CD4-positive, alpha-beta T cell treated with Interleukin-4 for 4 hours (primary cell): Measurements from ENCODE around the gene DEPDC4.
"Not testable (repeated sequence)": the region's sequence is repeated elsewhere in the genome, so short reads cannot be mapped to it uniquely, and the experiment has no call there.

ENCODE experiments used
- DNase-seq: peaks from one replicate; pipeline ENCODE4 v3.0.0-alpha.2; 2020

DEPDC4 gene

DNA sequence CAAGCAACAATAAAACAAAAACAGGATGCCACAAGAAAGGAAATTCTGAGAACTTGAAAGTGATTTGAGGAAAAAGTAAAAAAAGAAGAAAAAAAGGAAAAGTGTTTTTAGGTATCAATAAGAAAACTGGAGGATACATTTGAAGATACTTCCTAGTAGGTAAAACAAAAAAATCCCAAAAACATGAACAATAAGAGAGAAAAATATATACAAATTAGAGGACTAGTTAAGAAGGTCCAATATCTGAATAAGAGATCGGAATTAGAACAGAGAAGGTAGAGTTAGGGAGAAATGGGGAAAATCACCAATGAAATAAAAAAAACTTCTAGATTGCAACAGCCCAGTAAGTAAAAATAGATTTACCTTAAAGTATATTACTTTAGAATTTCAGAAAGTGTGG, 8.8 kb downstream of the DEPDC4 start:
- DNase-seq, result no peak

DNA sequence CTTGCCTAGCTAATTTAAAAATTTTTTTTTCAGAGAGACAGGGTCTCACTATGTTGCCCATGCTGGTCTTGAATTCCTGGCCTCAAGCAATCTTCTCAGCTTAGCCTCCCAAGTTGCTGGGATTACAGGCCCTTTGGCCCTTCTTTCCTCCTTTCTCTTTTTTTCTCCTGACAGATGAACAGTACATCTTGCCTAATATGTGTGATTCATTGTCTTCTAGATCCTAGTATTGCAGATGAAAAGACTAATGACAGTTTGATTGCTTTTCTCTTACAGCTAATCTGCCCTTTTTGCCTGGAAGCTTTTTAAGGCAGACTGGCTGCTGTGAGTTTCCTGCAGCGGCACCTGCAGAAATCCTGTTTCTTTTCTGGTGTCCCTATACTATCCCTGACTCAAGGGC, 12.0 kb downstream of the DEPDC4 start:
- DNase-seq, result no peak

GRCh38 chr12:100253437-100253836, 13.4 kb downstream of the DEPDC4 start:
- DNase-seq, result no peak

GRCh38 chr12:100251917-100252316, 15.0 kb downstream of the DEPDC4 start:
- DNase-seq, result no peak

DNA sequence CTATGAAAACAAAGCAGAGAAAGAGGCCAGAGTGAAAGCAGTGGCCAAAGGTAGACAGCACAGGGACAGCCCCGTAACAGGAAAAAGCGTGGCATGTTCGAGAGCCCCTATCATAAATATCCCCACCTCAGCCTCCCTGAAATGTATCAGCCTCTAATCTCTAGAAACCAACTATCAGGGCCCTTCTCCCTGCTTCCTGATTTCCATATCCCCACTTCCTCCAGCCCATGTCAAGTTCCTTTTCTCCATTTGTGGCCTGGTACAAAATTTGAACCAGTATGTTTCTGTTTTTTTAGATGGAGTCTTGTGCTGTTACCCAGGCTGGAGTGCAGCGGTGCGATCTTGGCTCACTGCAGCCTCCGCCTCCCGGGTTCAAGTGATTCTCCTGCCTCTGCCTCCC, 16.9 kb downstream of the DEPDC4 start:
- no peak for DNase-seq

GRCh38 chr12:100248886-100249285, 18.0 kb downstream of the DEPDC4 start:
- no peak for DNase-seq

- DNase-seq, result no peak
These were observed 19.1 kb downstream of the DEPDC4 start for GRCh38 chr12:100247765-100248164.

DNA sequence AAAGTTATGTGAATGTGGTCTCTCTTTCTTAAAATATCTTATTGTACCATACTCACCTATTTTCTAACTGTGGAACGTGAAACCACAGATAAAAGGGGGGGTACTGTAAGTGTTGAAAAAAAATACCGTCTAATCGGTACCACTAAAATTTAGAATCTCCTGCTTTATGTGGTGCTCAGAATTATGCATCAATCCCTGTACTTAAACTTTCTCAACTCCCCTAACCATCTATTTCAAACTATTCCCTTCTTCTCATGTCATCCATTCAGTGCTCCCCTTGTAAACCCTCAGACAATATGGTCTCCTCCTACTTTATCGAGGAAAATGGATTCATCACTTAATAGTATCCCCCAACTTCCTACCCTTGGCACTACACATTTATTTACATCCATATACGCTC, 23.7 kb downstream of the DEPDC4 start:
- DNase-seq, result no peak

DNA sequence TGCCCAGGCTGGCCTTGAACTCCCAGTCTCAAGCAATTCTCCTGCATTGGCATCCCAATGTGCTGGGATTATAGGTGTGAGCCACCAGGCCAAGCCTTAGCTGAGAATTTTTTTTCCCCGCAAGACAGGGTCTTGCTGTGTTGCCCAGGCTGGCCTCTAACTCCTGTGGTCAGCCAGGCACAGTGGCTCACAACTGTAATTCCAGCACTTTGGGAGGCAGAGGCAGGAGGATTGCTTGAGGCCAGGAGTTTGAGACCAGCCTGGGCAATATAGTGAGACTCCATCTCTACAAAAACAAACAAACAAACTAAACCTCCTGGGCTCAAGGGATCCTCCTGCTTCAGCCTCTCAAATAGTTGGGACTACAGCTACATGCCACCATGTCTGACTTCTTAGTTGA, 27.3 kb downstream of the DEPDC4 start:
- DNase-seq, result no peak

DNA sequence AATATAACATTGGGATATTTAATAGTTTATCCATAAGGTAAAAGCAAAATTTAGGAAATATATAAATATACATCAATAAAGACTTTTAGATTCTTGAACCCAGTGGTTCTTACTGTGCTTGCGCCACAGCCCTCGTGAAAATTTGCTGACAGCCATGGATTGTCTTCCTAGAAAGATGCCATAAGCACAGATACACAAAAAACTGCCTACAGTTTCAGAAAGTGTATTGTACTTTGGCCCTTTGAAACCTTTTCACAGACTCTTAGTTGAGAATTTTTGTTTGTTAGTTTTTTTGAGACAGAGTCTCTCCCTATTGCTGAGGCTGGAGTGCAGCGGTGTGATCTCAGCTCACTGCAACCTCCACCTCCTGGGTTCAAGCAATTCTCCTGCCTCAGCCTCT, 28.1 kb downstream of the DEPDC4 start:
- DNase-seq, result no peak

DNA sequence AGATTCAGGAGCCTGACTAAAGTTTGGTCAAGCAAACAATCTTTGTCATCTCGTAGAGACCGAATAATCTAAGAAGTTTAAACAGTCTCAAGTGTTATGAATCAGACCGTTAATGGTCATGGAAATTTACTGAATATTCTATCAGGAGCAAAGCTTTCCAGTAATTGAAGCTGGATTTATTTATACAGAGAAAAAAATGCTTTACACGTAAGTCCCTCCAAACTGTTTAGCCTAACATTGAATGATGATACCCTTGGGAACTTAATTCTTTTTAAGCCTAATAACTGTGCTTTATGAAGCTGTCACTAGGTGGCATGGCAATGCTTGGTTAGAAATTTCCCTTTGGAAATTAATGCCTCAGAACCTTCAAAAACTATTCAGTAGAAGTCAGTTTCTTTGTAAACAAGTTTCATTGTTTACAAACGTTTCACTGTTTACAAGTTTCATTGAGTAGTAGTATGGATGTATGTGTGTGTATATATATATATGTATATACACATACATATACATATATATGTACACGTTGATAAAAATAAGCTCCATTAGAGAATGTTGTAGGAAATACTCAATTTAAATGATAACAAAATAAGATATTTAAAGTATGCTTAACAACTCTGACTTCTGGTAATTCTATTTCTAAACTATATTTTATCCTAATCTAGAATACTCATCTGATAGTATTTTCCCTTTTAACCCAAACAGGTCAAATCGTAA, 32.1 kb downstream of the DEPDC4 start:
- DNase-seq, result peak; percentile 10

DNA sequence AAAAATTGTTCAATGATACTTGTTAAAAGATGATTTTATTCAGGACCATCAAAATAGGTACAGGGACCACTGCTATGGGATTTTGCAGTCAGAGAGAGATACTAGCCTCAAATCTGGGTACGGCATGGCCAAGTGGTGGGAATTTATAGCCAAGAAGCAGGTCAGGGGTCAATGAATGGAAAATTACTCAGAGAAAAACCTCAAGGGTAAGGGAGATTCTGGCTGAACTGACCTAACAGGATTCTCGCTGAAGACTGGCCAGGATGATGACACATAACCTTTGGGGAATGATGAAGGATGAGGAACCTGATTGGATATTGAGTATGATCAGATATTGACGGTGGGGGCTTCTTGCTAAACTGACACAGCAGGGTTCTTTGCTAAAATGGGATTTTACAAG, 32.7 kb downstream of the DEPDC4 start:
- DNase-seq, result no peak

GRCh38 chr12:100231873-100232272, 35.0 kb downstream of the DEPDC4 start:
- DNase-seq, result not testable (repeated sequence)

- no peak for DNase-seq
These were observed 37.0 kb downstream of the DEPDC4 start for GRCh38 chr12:100229876-100230275.

GRCh38 chr12:100229036-100229635, 37.7 kb downstream of the DEPDC4 start:
- no peak for DNase-seq

GRCh38 chr12:100225491-100225890, 41.4 kb downstream of the DEPDC4 start:
- DNase-seq, result no peak

DNA sequence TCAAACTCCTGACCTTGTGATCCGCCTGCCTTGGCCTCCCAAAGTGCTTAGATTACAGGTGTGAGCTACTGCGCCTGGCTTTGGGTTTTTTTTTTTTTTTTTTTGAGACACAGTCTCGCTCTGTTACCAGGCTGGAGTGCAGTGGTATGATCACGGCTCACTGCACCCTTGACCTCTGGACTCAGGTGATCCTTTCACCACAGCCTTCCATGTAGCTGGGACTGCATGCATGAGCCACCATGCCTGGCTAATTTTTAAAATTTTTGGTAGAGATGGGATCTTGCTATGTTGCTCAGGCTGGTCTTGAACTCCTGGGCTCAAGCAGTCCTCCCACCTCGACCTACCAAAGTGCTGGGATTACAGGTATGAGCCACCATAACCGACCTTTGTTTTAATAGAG, 44.7 kb downstream of the DEPDC4 start:
- not testable (repeated sequence) for DNase-seq

DNA sequence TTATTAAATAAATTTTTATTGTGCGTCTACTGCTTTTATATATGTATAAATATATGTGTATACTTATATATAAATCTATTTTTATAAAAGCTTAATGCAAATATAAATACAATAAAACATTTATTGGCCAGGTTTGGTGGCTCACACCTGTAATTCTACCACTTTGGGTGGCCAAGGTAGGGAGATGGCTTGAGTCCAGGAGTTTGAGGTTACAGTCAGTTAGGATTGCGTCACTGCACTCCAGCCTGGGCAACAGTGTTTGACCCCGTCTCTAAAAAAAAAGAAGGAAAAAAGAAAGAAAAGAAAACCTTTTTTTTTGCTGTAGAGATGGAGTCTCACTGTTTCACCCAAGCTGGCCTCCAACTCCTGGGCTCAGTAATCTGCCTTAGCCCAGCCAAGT, 45.4 kb downstream of the DEPDC4 start:
- no peak for DNase-seq

DNA sequence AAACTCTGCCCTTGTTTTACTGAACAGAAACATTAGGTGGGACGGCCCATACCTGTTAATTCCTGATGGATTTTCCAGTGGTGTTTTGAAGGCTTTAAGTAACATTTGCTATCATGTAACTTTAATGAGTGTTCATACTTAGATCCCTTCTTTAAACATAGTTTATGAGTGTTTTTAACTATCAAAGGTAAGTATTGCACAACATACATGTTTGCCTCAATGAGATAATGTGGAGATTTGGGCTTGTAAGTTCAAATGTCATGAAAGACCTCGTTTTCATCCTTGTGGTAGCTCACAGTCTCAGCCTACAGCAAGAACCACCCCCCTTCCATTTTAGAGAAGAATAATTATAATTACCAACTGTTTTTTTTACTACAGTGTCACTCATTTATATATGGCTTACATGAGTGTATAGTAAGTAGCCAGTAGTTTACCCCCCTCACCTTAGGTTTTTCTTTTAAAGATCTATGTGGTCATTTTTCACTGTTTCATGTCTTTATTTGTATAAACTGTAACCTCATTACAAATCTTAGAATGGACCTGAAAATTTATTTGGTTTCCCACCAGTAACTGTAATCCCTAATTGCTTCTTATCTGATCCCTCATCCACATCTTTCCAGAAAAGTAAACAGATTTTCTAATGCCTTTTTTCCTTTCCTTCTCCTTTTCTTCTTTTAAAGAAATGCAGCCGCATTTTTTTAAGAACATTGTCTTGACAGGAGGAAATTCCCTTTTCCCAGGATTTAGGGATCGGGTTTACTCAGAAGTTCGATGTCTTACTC, 47.4 kb downstream of the DEPDC4 start:
- no peak for DNase-seq

- DNase-seq, result no peak
These were observed 50.5 kb downstream of the DEPDC4 start for GRCh38 chr12:100216337-100216736.

DNA sequence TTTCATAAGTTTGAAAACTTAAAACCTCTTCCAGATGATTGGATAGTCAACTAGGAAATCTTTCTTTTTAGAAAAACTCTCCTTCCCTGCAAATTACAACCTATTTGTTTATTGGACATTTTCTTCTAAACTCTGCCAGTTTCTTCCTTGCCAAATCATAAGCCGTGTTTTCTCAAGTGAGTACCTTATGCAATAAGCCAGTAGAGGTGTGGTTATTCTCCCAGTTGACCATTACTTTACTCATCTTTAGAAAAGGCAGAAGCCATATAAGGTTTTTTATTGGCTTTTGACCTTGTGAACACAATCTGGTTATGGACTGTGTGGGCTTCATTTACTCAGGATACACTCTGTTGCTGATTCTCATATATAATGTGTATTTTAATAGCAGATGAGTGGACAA, 51.7 kb downstream of the DEPDC4 start:
- no peak for DNase-seq

DNA sequence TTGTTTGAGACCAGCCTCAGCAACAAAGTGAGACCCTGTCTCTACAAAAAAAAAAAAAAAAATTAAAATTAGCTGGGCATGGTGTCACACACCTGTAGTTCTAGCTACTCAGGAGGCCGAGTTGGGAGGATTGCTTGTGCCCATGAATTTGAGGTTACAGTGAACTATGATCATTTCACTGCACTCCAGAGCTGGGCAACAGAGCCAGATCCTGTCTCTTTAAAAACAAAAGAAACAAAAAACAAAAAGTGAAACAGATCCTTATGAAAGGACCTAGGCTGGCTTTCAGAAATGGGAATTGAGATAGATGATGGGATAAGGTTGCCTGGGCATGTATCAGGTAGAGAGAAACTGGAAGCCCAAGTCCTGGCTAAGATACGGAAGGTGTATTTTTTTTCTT, 52.4 kb downstream of the DEPDC4 start:
- no peak for DNase-seq

DNA sequence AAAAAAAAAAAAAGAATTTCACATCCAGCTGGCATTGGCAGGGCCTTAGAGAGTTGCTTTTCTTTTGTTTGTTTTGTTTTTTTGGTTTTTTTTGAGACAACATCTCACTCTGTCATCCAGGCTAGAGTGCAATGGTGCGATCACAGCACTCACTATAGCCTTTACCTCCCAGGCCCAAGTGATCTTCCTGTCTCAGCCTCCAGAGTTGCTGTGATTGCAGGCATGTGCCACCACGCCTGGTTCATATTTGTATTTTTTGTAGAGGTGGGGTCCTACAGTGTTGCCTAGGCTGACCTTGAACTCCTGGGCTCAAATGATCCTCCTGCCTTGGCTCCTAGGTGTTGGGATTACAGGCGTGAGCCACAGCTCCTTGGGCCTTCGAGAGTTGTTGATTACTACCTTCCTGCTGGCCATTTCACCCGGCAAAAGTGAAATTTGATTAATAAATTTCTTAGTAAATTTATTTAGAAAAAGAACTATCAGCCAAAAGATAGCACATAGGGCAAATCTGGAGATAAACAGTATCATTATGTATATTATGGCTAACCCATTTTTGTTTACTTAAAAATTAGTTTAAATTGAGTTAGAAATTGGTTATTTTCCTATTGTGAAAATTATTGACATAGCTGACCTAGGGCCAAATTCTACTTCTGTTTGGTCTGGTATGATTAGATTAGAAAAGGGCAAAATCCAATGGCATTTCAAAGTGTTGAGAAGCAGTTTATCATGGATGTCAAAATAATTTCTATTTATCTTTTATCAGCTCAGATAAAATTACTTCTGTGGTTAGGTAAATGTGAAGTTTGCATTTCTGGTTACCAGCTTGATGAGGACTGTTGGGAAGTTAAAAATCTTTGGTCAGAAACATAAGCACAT, 53.6 kb downstream of the DEPDC4 start:
- DNase-seq, result no peak
